Purkinje cell (primary cell): ENCODE results near the gene PLD5. TPM values are rescaled to one million over a fixed set of nuclear protein-coding genes. Genes with fewer than 3 reads are reported as not detected.

ENCODE experiments used
- polyA plus RNA-seq: library from polyadenylated mRNA; unstranded; fragments of >200 nt; fragmentation: Nextera tagmentation; gene quantifications from 2 replicates; pipeline ENCODE4 v1.2.1, GENCODE V29; 2014

Gene PLD5
- polyA plus RNA-seq, result 10.0 and 18.8 TPM in 2 replicates

DNA sequence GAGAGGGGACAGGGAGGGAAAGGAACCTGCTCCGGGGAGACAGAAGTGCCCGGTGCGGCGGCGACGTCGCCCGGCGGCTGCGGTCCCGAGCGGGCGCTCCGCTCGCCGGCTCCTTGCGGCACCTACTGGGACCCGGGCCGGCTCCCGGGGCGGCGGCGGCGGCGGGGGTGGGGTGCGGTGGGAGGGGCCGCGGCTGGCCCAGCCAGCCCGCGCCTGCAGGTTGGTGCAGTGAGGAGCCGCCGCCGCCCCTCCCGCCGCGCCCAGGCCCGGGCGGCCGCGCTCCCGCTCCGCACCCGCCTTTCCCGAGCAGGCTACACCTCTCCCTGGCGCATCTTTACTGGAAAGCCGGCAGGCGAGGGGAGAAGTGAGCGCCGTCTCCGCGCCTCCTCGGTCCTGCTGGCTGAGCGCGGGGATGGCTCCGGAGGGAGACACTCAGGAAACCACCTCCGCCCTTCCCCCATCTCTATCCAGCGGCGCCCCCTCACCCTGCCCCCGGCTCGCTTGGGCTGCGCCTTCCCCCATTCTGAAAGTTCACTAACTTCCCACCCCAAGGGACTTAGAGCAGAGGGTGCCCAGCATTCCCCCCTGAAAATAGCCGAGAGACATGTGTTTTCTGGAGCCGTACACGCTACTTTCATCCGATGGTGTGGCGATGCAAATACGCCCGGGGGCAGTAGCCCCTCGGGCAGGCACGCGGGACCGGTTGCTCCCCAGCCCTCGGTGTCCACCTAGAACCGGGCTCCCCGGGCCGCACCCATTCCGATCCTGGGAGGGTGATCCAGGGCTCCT is at the start of gene PLD5:
Gene PLD5 (minus strand): TSS at position 127 of the 789 bp plus-strand sequence.

